ENCODE results near the gene PPM1H.

Gene PPM1H

GRCh38 chr12:62635649-62636048, 299.3 kb downstream of the PPM1H start:
- no peak overlapping the region for H3K27ac ChIP-seq
- TF ChIP-seq, protein P1, sequence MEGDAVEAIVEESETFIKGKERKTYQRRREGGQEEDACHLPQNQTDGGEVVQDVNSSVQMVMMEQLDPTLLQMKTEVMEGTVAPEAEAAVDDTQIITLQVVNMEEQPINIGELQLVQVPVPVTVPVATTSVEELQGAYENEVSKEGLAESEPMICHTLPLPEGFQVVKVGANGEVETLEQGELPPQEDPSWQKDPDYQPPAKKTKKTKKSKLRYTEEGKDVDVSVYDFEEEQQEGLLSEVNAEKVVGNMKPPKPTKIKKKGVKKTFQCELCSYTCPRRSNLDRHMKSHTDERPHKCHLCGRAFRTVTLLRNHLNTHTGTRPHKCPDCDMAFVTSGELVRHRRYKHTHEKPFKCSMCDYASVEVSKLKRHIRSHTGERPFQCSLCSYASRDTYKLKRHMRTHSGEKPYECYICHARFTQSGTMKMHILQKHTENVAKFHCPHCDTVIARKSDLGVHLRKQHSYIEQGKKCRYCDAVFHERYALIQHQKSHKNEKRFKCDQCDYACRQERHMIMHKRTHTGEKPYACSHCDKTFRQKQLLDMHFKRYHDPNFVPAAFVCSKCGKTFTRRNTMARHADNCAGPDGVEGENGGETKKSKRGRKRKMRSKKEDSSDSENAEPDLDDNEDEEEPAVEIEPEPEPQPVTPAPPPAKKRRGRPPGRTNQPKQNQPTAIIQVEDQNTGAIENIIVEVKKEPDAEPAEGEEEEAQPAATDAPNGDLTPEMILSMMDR (conservative IDR thresholded peaks at IDR 0.05), result no peak
- TF ChIP-seq ZFX (IDR thresholded peaks at IDR 0.05), result no peak

DNA sequence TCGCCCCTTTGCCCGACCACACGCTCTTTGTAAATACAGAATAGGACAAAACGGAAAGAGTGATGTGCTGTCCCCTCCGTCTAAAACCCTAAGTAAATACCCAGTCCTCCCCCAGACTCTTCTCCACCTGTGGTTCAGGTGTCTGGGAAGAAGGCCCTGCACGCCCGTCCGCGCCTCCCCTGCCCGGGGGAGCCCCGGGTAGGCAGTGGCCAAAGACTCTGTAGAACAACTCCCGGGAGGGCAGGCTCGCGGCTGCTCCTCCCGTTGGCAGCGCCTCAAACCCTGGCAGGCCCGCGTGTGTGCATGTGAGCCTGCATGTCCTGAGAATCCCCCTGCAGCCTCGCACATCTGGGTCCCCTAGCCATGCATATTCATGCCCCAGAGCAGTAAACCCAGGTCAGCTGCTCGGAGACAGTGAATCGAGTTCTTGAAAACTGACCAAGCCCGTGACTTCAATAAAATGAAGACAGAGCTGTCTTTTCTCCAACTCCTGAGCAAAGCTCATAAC, 302.5 kb downstream of the PPM1H start:
- no peak for TF ChIP-seq ZFX (IDR thresholded peaks at IDR 0.05)
- TF ChIP-seq, protein P1 (conservative IDR thresholded peaks at IDR 0.05), result no peak
- no peak overlapping the region for H3K27ac ChIP-seq

DNA sequence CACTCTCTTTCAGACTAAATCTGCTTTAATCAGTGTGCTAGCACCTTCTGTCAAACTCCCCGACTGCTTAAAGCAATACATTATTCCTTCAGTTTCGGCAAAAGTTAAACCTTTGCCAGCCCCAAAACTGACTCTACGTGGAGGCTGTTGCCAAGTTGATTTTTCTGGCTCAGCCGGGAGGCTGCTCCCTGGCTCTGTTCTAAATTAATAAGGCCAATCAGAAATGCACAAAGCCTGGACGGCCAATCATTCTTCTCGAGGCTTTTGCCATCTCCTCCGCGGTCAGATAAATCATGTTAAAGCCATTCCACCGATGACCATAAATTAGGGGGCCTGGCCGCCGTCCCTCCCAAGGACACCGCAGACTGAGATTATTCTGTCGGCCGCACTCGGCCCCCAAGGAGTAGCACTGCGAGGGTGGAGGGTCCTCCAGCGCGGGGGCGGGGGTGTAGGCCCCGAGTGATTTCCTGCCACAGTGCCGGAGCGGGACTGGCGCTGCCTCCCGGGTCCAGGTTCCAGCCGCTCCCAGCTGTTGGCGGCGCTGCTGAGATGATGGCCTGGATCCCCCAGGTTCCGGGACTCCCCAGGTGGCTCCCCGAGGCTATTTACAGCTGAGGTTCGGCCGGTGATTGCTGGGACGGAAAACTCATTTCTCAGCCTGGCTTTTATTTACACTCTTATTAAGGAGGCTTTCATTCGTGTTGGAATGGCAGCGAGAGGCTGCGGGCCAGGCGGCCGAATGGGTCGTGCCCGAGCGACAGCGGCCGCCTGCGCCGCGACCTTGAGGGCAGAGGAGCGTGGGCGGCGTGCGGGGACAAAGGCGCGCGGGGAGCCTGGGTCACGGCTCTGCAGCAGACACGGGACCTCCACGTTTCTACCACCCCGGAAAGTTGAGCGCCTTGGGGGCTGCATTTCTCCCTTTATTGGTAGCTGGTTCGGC, 303.2 kb downstream of the PPM1H start:
- TF ChIP-seq, protein P1 (conservative IDR thresholded peaks at IDR 0.05), result no peak
- no peak for TF ChIP-seq ZFX (IDR thresholded peaks at IDR 0.05)

DNA sequence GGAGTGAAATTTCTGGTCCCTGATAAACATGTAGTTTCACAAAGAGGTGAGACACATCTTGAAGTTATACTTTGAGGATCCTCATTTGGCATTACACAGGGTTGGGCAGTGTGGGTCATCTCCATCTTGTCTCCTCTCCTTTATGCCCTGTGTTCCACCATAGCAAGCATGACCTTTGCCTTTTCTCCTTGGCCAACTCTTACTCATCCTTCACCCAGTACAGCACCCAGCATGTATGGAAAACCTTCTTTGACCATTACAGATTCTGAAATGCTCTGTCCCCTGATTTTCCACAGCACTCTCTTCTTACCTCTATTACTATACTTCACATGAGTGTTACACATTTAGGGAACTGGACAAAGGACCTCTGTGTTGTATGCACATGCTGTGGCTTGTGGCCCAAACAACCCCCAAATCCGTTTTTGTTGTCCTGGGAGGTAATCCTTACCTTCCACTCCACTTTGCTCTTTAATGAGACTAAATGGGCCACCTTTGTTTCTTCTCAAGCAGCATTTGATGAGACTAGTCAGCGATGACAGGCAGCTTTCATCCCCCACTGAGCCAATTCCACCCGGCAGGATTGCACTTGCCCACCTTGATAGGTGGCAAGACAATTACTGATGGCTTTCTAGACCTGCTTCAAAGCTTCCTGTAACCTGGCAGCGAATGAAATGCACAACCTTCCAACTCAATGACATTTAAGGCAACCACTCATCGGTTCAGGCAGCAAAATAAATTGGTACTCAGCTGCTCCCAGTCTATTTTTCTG, 304.8 kb downstream of the PPM1H start:
- TF ChIP-seq ZFX (IDR thresholded peaks at IDR 0.05), result no peak
- TF ChIP-seq, protein P1 (conservative IDR thresholded peaks at IDR 0.05), result no peak
- no peak overlapping the region for H3K27ac ChIP-seq

More for the DNA sequence above, 303.2 kb downstream of the PPM1H start:
- H3K27ac ChIP-seq, result no peak overlapping the region

DNA sequence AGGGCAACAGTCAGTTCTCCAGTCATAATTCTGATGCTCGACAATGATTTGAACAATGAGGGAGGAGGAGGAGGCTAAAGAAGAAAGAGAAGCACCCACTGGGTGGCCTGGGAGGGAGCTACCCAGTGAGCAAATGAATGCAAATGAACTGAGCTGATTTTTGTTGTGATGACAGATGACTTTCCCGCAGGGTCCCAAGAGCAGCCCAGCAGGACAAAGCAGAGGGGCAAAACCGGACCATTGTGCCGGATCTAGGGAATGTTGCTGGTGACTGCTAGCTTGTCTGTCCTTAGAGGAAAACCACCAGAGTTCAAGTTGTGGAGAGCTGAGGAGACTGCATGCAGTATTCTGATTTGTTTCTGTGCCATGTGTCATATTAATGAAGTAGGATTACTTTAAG, 305.5 kb downstream of the PPM1H start:
- H3K27ac ChIP-seq, result no peak overlapping the region
- no peak for TF ChIP-seq ZFX (IDR thresholded peaks at IDR 0.05)
- TF ChIP-seq, protein P1 (conservative IDR thresholded peaks at IDR 0.05), result no peak

- TF ChIP-seq, protein P1 (conservative IDR thresholded peaks at IDR 0.05), result no peak
- no peak for TF ChIP-seq ZFX (IDR thresholded peaks at IDR 0.05)
- H3K27ac ChIP-seq, result no peak overlapping the region
Measured at GRCh38 chr12:62627181-62627580, 307.8 kb downstream of the PPM1H start.

DNA sequence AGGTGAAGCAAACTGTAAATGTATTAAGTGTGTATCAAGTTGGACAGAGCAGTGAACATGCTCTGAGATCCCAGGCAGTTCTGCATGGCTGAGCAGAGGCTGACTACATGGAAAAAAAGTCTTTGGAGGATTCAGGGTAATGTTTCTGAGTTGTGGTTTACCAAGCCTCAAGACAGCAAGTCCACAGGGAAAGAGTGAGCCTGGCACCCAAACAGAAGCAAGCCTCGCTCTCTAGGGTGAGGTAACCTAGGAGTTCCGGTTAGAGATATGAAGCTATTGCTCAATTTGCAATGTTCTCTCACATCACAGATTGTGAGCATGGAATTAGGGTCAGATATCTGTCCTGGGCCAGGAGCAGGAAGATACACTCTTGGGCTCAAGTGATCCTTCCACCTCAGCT, 309.7 kb downstream of the PPM1H start:
- TF ChIP-seq, protein P1 (conservative IDR thresholded peaks at IDR 0.05), result no peak
- no peak for TF ChIP-seq ZFX (IDR thresholded peaks at IDR 0.05)
- H3K27ac ChIP-seq, result no peak overlapping the region

Data from C4-2B (cell line).